Posterior vena cava (tissue), 2 donors: ENCODE results near the gene PIGS. TPM values are rescaled to one million over a fixed set of nuclear protein-coding genes. Genes with fewer than 3 reads are reported as not detected.
"Not testable (repeated sequence)": the region's sequence is repeated elsewhere in the genome, so short reads cannot be mapped to it uniquely, and the experiment has no call there.

Experiments used
- DNase-seq: peaks from one replicate; pipeline ENCODE4 v3.0.0-alpha.2; 2020; ENCODE audit warnings: low spot score
- intact Hi-C, 2 donors: fragments of 100-400 bp; cut with DNase I; formaldehyde crosslinking; loops; one replicate each; pipeline versions ENCODE4 v1.14.1 to v1.14.2; 2022 to 2023
- total RNA-seq, 2 donors: library from RNA; stranded (reverse); fragmentation: NEBNext Ultra II Directional; extraction: Animal tissue kit (Norgen Biotek cat#: 25700); gene quantifications; one replicate each; pipeline ENCODE4 v1.2.1, GENCODE V29; 2021
- donor health status: DM: yes; HTN: yes; CAD: no.
- donor health status: DM: yes; HTN: yes; CAD: no.

The PIGS gene
- total RNA-seq, 2 donors from 2014 or later = 27.6 to 33.8 TPM

GRCh38 chr17:28536532-28537218 lies 34.6 kb downstream of the PIGS start:
- DNase-seq = no peak
- intact Hi-C loops = loop anchor here in 1 of 2 donors (5.0 kb wide), 1 partner anchor 39 kb away; no protein-coding TSS in a partner anchor

DNA sequence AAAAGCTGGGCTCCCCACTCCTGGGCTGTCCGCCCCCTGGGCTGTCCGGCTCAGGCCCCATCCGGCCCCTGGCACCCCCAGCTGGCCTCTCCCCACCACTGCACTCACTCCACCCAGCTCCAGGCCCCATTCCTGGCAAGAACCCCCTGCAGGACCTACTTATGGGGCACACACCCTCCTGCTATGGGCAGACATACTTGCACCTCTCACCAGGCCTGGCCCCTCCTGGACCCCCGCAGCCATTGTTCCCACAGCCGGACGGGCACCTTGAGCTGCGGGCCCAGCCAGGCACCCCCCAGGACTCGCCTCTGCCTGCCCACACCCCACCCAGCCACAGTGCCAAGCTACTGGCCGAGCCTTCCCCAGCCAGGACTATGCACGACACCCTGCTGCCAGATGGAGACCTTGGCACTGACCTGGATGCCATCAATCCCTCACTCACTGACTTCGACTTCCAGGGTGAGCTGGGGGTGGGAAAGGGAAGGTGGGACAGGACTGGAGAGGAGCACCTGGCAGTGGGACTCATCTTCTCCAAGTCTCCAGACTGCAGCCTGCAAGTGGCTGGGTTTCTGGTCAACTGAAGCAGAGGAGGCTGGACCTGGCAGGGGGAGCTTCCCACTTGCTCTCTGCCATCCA lies 36.5 kb downstream of the PIGS start:
- intact Hi-C loops = loop anchor here in 1 of 2 donors (5.0 kb wide), 1 partner anchor 38 kb away; no protein-coding TSS in a partner anchor
- DNase-seq = no peak

- intact Hi-C loops = no loop called here
- no peak for DNase-seq
Measured at GRCh38 chr17:28533091-28533807, 38.1 kb downstream of the PIGS start.

GRCh38 chr17:28532050-28532960 lies 39.0 kb downstream of the PIGS start:
- intact Hi-C loops = no loop called here

DNA sequence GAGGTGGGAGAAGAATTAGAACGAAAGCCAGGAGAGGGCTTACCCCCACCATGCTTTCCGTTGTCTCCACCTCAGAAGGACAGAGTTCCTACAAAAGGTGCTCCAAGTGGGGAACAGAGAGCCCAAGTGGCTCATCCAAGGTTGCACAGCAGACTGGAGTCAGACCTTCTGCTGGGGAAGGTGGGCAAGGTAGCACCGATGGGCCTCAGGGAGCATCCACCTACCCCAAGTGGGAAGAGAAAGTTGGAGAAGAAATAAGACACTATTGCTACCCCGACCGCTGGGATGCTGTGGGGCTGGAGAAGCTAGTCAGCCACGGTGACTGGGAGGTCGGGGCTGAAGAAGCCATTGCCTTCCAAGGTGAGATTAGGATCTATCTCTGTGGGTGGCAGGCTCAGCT lies 40.4 kb downstream of the PIGS start:
- peak; percentile 56 for DNase-seq
- intact Hi-C loops = no loop called here

More at GRCh38 chr17:28532050-28532960, 39.0 kb downstream of the PIGS start:
- DNase-seq = no peak

- intact Hi-C loops = no loop called here
- DNase-seq = no peak
Measured at GRCh38 chr17:28530250-28530649, 41.1 kb downstream of the PIGS start.

GRCh38 chr17:28529013-28529400 lies 42.3 kb downstream of the PIGS start:
- intact Hi-C loops = no loop called here
- DNase-seq = no peak

- no peak for DNase-seq
- intact Hi-C loops = no loop called here
Measured at GRCh38 chr17:28528327-28529012, 42.9 kb downstream of the PIGS start.

DNA sequence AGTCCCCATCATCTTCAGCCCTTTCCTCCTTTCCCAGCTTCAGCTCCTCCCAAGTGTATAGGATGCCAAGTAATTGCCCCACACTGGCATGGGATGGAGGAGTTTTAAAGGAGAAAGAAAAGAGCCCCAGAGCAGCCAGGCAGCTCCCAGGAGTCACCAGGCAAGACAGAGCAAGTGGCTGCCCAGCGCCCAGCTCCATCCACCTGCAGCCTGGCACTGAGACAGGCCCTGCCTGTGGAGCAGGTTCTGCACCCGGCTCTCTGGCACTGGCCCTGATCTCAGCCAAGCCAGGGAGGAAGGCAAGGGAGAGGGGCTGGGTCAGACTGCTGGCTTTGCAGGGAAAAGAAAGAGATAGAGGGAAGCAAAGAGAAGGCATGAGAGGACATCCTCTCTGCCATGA lies 43.5 kb downstream of the PIGS start:
- intact Hi-C loops = no loop called here
- no peak for DNase-seq

GRCh38 chr17:28527181-28527681 lies 44.1 kb downstream of the PIGS start:
- DNase-seq = no peak
- intact Hi-C loops = no loop called here

DNA sequence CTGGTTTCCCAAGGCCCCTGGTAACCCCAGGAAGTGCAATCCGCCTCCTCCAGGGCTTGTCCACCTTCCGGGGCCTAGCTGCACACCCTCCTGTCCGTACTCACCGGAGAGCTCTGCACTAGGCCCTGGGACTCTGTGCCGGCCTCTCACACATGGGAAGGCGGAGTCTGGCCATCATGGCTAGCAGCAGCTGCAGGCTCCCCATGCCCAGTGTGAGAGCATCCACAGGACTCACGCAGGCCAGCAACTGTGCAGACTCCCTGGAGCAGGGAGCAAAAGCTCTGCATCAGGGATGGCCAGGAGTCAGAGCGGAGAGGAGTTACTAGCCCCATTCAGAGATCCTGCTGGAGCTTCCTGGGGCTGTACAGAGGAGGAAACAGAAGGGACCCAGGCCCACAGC lies 44.9 kb downstream of the PIGS start:
- intact Hi-C loops = no loop called here
- DNase-seq = no peak

DNA sequence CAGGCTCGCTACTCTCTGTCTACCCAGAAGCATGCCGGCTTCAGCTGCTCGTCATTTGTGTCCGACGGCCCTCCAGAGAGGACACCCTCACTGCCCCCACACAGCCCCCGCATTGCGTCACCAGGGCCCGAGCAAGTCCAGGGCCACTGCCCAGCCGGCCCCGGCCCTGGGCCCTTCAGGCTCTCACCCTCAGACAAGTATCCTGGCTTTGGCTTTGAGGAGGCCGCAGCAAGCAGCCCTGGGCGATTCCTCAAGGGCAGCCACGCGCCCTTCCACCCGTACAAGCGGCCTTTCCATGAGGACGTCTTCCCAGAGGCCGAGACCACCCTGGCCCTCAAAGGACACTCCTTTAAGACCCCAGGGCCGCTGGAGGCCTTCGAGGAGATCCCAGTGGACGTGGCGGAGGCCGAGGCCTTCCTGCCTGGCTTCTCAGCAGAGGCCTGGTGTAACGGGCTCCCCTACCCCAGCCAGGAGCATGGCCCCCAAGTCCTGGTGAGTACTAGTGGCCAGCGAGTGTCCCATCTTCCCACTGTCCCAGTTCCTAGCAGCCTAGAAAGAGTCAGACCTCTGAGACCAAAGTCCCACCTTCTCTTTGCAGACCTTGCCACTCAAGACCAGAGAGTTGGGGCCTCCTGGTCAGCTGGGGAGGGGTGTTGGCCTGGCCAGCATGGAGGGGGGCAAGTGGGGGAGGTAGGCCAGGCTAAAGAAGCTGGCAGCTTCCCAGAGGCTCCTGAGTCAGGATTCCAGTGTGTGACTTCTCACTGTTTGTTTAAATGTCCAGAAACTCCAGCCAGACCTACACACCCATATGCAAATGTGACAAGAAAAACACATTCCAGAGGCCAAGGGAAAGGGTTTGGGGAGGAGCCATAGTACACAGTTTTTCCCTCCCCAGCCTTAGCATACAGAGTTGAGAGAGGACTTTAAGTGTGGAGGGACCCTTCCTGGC lies 46.6 kb downstream of the PIGS start:
- DNase-seq = no peak
- intact Hi-C loops = no loop called here

DNA sequence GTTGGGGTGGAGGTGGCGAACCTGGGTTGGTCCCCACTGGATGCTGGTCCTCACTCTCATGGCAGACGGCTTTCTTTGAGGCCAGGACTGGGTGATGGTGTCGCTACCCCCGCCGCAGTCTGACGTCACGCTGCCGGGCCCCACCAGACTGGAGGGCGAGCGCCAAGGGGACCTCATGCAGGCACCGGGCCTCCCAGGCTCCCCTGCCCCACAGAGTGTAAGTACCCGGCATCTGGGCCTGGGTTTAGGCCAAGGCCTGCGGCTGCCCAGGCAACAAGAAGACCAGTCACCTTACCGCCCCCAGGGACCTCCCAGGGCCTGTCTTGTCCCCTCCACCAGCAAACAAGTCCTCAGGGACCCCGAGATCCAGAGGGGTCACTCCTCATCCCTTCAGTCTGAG lies 47.4 kb downstream of the PIGS start:
- DNase-seq = peak; percentile 72
- intact Hi-C loops = no loop called here

DNA sequence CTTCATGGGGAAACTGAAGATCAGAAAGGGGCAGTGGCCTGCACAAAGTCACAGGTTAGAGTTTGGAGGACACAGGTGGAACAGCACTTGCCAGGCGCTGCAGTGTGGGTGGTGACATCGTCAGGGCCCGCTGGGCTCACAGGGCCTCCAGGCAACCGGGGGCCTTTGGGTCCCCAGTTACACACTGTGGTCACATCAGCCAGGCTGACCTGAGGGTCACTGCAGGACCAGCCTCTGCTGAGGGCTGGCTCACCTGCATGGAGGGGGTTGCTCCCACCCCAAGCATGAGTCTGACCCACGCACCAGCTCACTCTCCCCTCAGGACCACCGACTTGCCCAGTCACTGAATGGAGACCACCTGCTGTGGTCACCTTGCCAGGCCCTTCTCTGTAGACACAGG lies 48.1 kb downstream of the PIGS start:
- intact Hi-C loops = no loop called here
- DNase-seq = no peak

GRCh38 chr17:28522281-28522680 lies 49.0 kb downstream of the PIGS start:
- DNase-seq, intact Hi-C loops: not testable (repeated sequence)

DNA sequence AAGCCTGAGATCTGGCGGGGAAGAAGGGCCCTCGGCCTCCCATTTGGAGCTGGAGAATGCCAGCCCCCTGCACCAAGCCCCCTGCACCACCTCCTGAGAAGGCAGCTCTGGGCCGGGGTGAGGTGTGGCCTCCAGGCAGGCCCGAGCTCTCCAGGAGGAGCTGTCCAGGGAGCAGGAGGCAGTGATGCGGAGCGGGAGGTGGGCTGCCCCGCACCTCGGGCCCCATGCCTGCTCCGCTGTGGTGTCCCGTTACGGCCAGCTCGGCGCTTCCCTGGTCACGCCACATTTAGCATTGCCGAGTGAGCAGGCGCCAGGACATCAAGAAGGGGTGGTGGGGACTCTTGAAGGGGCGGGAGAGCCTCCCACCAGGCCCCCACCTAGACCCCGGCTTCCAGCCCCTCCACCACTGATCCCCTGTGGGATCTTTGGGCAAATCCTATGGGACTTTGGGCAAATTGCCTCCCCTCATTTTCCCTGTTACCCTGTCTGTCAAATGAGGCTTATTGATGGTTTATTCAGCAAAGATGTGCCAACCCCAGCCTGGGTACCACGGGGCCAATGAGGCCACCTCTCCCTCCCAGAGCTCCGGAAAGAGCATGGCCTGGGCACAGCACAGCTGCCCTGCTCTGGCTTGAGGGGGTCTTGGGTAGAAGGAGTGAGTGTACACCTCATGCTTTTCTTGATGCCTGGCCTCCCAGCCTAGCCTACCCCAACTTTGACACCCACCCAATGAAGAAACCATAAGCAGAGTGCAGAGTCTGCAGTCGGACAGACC lies 49.8 kb downstream of the PIGS start:
- DNase-seq = no peak
- intact Hi-C loops = no loop called here

- intact Hi-C loops = no loop called here
- DNase-seq = no peak
Measured at GRCh38 chr17:28520687-28521086, 50.6 kb downstream of the PIGS start.
